ENCODE data around the gene MMAB.

Gene MMAB

DNA sequence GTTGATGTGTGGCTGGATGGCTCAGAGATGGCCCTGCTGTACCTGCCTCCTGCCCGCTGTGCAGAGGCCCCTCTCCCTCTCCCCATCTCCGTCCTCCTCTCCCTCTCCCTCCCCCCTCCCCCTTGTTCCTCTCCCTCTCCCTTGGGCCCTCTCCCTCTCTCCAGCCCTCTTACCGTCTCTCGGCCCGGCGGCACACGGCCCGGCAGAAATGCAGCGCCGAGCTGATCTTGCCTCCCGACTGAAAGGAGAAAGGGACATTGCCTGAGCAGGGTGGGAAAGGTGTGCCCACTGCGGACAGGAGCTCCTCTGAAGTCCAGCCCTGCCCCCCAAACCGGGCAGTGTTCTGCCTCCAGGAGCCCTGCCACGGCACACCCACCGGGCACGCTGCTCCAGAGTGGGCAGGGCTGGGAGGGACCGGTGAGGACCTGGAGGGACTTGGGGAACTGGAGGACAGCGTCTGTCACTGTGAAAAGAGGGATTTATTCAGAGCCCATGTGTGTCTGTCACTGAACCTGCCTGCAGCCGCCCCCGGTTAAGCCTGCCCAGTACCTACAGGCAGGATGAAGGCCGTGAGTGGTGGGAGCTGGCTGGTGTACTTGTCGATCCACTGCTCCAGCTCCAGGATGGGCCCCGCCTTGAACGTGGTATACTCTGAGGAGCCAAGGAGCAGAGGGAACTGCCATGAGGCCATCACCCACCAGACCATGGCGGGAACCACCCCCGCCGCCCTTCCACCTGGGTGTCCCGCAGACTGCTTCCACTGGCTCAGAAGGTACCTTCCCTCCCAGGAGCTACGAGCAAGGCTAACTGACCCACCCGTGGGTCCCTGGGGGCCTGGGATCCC, 12.2 kb downstream of the MMAB start:
- no peak for DNase-seq

DNA sequence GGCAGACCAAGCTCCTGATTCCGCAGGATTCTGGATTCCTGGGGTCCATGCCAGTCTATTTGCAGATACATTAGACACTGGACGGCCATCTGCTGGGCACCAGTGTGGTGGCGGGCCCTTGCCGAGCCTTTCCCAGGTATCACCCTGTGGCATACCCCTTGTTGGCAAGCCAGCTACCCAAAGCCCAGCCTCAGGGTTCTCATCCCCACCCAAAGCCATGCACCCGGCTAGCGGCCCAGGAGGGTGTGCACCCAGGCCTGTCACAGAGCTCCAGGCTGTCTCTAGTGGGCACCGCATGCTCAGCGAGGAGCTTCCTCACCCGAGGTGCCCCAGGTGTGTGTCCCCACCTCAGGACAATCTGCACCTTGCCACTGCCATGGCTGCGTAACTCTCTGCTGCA, 13.7 kb downstream of the MMAB start:
- no peak for DNase-seq

DNA sequence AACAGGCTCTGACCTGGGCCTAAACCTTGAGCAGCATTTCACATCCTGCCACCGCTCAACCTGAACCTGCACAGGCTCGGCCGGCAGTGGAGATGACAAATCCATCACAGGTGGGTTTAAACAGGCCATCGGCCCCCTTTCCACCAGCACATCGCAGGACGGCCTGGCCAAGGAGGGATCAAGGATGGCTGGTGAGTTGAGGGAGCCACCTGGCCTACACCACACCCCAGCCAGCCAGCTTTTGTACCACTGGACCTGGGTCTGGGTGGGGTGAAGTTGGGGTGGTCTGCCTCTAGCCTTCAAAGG, 14.2 kb downstream of the MMAB start:
- DNase-seq, result no peak

DNA sequence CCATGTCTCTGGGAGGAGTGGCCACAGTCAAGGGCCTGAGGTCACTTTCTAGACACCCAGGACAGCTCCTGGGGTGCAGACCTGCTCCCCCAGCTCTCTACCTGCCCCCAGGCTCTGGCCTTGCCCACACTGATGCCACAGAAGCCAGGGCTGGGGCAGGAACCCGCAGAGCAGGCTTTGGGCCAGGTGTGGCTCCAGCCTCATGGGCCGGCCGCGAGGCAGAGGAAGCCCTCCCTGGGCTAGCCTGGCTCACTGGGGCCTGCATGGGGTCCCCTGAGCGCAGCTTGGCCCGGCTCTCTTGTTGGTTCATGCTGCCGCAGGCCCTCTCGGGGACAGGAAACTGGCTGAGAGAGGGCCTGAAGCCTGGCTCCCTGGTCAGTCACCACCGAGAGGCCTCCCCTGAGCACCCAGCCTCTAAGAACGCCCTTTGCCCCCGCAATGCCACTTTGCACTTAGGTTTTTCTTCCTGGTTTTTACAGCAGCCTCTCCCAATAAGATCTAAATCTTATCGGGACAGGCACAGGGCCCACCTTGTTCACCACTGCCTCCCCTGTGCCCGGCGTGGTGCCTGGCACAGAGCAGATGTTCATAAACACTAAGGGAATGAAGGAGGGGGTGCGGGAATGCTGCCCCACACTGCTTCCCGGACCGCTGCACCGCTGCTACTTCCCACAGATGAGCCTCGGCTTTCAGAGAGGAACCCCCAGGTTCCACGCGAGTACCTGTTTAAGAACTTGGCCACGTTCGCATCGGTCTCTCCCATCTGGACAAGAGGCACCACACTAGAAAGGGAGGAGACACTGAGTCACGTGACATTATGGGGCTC, 14.7 kb downstream of the MMAB start:
- no peak for DNase-seq

DNA sequence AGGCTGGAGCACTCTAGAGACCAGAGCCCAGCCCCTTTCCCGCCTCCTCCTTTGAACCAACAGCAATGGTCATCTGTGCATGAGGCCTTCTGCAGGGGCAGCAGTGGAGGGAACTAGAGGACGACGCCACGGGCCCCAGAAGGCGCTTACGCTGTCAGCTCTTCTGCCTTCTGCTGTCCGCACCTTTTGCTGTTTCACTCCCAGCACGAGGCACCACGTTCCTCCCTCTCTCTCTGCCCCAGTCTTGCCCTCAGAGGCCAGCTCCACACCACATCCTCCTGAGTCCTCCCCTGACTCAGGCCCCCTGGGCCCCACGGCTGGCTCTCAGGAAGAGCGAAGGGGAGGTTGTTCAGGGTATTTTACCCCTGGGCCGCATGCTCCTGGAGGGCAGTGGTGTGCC, 15.5 kb downstream of the MMAB start:
- DNase-seq, result no peak

DNA sequence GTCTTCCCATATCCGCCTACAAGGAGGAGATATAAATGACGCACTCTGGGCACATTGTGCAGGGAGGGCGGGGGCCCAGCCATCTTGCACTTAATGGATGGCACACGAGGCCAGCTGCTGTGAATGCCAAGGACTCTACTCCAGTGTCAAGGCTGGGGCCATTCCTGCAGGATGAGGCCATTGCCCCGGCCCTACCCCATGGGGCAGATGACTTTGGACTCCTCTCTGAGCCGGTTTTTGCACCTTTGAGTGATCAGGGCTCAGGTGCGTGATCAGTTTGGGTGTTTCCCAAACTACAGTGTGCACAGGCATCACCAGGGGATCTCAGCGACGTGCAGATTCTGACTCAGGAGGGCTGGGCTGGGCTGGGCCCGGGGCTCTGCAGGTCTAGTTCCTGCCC, 16.1 kb downstream of the MMAB start:
- DNase-seq, result no peak

DNA sequence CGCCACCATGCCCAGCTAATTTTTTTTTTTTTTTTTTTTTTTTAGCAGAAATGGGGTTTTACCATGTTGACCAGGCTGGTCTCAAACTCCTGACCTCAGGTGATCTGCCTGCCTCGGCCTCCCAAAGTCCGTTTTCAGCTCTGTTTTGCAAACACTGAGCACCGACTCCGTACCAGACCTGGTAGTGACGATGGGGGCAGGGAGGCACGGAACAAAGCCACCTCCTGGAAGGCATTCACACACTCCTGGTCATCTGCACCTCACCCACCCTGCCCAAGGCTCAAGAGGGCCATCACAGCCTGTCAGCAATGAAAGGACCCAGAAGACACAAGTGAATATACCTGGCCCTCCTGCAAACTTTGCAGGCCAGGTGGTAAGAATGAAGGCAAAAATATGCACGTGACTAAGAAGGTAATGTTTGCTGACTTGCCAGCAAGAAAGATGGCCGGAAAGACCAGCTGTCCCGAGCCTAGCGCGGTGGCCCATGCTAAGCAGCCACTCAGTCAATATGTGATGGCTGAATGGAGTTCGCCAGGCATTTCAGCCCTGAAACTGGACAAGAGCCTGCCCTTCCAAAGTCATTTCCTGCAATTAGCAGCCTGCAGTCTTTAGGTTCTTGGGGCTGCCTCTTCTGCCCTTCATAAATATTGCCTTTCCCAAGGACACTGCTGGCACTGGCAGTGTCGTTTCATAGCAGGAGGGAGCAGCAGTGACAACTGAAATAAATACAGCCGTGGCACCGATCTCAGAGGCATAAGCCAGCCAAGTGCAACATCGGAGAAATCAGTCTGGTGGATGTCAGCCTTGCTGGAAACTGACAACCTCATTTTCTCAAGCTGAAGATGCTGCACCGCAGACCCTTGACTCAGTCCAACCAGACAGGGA, 17.6 kb downstream of the MMAB start:
- no peak for DNase-seq

DNA sequence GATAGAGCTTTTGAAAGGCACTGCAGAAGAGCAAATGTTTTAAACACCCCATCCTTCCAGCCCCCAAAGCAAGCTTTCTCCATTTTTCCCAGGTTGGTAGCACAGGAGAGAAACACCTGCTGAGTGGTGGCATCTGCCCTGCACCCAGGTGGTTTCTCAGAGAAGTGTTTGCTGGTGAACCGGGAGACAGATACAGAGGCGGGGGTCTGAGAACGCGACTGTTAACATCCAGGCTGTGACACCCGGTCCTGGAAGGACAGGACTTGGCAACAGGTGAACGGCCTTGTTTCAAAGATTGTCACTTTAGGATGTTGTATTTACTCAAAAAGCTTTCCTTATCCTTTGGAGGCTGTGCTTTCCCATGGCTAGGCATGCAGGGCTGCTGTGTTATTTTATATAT, 18.5 kb downstream of the MMAB start:
- no peak for DNase-seq

DNA sequence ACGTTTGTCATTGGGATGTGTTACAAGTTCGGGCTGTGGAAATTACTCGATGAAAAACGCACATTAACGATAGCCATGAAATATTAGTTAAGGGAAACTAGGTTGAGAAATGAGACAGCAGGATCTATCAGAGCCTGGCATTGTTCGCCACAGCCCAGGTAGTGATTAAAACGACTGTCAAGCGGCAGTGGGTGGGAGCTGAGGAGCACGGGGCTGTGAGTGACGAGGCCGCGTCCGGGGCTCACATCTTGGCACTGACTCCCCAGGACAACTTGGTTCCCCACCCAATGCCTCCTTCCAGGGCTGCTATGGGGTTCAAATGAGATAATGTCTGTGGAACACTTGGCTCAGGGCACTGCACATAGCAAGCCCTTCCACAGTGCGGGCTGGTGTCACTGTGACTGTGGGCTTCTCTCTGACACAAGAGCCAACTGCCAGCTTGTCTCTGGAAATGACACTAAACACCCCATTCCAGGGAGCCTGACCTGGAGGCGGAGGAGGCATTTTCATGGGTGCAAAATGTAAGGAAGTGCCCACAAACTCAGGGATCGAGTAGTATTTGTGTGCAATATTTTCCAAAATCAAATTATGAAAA, 19.3 kb downstream of the MMAB start:
- no peak for DNase-seq

DNA sequence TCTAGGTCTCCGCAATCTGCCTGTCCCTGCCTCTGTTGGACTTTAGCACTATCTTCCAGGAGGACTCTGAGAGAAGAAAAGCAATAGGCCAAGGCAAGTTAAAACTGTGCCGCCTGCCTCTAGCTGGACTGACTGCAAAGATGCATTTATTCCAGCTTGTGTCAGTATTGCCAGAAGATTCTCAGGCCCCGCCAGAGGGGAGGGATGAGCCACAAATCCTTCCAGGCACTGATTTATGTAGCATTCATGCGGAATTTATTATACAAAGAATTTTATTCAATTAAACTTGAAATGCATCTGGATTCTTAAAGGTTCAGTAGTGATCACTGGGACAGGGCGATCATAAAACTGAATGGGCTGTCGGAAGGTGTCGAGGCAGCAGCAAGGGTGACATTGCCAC, 19.8 kb downstream of the MMAB start:
- DNase-seq, result no peak

DNA sequence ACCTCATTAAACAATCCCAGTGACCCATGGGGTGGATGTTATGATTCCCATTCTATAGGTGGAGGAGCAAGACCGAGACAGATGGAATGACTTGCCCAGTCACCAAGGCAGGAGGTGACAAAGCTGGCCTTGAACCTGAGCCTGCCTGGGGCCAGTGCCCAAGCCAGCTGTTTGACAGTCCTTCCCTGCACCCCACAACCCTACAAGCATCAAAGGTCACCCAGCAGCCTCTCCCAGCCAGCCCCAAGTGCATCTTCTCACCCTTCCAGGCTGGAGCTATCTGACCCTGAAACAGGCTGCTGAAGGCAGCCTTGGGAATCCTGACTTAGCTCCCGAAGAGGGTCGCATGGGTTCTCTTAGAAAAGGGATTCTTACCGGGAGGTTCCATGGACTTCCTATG, 20.3 kb downstream of the MMAB start:
- DNase-seq, result no peak

DNA sequence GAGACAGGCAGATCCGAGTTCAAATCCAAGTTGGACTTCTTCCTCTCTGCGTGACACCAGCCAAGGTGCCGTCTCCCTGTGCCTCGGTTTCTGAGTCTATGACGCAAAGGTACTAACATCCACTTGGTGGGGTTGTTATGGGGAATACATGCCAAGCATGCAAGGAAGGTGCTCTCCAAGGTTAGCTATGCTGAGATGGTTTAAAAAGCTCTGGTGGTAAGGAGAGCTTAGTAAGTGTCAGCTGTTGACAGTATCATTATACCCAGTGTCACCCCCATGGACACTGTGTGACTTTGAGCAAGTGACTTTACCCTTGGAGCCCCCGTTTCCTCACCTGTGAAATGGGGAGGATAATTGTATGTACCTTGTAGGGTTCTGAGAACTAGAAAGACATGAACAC, 22.2 kb downstream of the MMAB start:
- no peak for DNase-seq

DNA sequence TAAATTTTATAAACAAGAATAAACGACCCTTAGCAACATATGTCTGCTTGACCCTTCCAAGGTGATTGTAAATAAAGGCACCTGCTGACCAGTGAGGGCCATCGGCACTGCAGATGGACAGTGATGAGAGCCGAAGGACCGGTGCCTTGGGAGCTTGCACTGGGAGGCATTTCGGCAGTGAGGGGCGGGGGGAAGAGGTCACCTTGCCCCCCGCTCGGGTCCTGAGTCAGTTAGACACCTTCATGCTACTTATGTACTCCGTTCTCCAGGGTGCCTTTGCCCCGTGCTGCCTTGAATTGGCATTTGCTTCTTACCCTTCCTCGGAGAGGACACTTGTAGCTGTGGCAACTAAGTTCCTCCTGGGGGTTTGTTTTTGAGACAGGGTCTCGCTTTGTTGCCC, 23.0 kb downstream of the MMAB start:
- DNase-seq, result no peak

DNA sequence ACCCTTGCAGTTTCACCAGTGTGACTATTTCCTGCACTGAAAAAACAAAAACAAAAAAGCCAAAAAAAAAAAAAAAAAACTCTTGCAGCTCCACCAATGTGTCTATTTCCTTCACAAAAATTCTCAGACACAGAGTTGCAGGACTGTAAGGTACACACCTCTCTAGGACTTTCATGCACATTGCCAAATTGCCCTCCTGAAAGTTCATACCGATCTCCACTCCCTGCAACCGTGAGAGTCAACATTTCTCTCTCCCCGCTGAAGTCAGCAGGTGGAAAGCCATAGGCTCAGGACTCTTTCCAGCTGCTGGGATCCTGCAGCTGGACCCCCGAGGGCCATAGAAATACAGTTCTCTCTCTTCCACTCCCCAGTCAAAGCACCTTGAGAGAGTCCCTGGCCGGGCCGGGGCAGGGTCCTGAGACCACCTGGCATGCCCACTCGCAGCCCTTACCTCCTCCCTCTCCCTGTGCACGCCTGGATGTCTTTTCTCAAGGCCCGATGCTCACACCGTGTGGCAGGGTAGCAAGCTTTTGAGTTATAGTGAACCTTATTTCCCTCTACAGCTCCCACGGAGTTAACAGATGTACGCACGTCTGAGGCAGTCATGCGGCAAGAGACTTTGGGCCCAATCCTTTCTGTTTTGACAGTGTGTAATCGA, 23.6 kb downstream of the MMAB start:
- DNase-seq, result no peak

DNA sequence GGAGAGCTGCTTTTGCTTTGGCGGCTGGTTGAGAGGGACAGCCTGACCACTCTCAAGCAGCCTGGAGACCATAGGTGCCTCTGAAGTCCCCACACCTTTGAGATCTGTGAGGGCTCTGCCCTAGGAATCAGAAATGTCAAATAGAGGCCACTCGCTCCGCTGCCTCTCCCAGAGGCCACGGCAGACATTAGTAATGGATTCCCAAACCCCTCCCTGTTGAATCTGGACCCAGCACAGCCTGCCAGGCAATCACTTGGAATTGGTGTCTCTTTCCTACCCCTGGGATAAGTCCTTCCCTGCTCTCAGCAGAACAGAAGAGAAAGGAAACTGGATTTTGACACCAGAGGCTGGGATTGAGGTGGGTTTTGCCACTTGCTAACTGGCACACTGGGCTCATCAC, 25.0 kb downstream of the MMAB start:
- no peak for DNase-seq

DNA sequence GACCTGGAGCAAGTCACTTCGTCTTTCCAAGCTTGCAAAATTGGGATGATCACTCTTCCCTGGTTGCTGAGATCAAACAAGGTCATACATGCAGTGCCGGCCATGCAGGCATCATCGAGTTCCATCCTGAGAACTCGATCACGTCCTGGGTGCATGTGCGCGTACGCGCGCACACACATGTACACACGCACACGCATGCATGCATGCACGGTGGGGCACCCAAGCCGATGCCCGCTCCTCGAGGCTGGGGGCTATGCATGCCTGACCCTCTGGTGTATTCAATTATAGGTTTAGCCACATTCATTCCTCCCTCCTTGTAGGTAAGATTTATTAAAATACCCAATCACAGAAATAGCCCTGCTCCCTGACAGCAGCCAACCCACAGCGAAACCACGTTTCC, 26.0 kb downstream of the MMAB start:
- DNase-seq, result no peak

DNA sequence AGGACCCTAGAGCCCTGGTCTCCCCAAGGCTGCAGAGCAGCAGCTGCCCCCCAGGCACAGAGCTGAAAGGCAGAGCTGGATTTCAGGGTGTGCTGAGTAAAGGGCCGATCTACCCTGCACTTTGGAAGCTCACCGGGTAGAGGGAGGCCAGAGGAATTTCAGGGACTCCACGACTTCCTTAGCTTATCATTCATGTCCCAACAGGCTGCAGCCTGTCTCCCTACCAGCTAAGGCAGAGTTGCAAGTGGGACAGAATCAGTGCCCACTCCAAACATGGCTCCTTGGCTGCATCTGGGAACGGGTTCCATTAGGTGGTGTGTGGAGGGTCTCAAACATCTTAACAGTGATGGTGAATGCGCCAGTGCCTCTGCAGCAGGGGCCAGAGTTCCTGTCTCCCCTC, 27.5 kb downstream of the MMAB start:
- no peak for DNase-seq

DNA sequence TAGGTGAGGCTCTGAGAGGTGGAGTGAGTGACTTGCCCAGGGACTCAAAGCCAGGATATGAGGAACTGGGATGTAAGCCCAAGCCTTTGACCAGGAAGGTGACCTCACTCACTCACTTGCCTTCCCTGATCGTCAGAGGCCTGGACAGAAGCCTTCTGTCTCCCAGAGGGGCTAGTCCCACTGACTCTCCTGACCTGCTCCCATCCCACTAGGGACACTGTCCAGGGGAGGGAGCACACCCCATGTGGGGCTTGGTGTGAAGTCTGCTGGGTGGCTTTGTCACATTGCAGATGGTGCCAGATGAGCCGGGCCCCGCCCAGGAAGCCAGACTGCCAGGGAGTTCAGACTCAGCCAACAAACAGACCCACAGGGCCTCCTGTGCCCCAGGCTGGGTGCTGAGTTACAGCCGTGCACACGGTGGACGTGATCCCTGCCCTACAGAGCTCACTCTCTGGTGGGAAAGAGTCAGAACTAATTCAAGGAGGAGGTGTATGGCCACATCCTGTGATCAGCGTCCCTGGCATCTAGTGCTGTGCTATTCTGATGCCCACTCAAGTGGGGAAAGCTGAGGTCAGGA, 28.3 kb downstream of the MMAB start:
- DNase-seq, result no peak

DNA sequence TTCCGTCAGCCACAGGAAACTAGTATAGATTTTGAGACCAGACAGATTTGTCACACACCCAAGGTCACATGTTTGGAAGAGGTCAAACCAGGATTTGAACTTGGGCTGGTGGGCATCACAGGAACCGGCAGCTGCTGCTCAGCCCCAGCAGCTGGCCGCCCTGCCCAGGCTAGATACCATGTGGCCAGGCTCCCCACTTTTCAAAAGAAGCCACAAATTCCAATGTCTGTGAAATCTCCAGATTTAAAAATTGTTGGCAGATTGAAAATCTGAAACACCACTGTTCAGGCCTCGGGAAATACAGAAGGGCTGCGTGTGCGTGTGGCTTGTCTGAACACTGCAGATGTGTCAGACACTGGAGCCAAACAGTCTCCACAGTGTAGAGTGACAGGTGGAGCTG, 30.4 kb downstream of the MMAB start:
- DNase-seq, result no peak

DNA sequence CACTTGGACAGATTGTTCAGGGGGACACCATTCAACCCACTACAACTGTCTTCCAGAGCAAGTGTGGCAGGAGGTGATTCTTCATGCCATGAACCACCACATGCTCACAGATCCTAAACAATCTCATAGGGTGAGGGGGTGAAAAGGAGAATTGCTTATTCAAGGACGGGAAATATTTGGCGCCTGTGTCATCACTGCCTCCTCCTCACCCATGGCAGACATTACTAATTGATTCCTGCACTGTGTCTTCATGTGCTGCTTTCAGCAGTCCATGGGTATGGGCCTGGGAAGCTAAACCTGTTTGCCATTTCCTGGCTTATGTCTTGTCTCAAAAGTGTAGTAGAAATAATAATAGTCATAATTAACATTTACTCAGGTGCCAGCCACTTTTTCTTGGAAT, 31.3 kb downstream of the MMAB start:
- DNase-seq, result no peak

DNA sequence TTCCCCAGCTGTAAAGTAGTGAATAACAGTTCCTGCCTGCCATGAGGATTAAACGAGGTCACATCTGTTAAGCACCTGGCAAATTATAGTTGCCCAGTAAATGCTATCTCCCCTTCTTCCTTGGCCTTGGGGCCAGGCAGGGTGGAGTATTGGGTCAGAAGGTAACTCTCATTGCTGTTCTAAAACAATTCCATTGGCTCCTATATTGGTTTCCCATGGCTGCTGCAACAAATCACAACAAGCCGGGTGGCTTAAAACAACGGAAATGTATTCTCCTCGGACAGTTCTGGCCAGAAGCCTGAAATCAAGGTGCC, 31.9 kb downstream of the MMAB start:
- no peak for DNase-seq
